Mucosa of stomach (tissue), 1 donor: Measurements from ENCODE around the gene LIPI.
"Not testable (repeated sequence)": the region's sequence is repeated elsewhere in the genome, so short reads cannot be mapped to it uniquely, and the experiment has no call there.

Experiments used
- H3K27me3 ChIP-seq: one replicate; pipeline ENCODE4 v1.7.0; 2013; ENCODE audit warnings: mild to moderate bottlenecking, low read length; ENCODE audit not compliant: control insufficient read depth, insufficient read depth
- H3K36me3 ChIP-seq: one replicate; pipeline ENCODE4 v1.7.0; 2013; ENCODE audit warnings: low read length; ENCODE audit not compliant: control insufficient read depth, insufficient read depth
- H3K4me1 ChIP-seq: one replicate; pipeline ENCODE4 v1.7.0; 2013; ENCODE audit warnings: mild to moderate bottlenecking, low read length; ENCODE audit not compliant: control insufficient read depth, insufficient read depth
- H3K4me3 ChIP-seq: one replicate; pipeline ENCODE4 v1.7.0; 2013; ENCODE audit warnings: low read length
- H3K9ac ChIP-seq: one replicate; pipeline ENCODE4 v1.7.0; 2013; ENCODE audit warnings: mild to moderate bottlenecking, low read length, moderate library complexity
- H3K9me3 ChIP-seq: one replicate; pipeline ENCODE4 v1.7.0; 2013; ENCODE audit warnings: mild to moderate bottlenecking, low read length, moderate library complexity; ENCODE audit not compliant: control insufficient read depth
- donor health status: Pancreatic carcinoma.

Gene LIPI

GRCh38 chr21:14223365-14223764, 12.6 kb upstream of the LIPI start:
- H3K36me3 ChIP-seq = no peaks in the 10 kb centered on the region
- H3K4me3 ChIP-seq = no peak overlapping the region
- H3K9ac ChIP-seq = no peak overlapping the region
- no peaks in the 10 kb centered on the region for H3K27me3 ChIP-seq
- no peaks in the 10 kb centered on the region for H3K9me3 ChIP-seq
- H3K4me1 ChIP-seq = no peaks in the 10 kb centered on the region

GRCh38 chr21:14215971-14216641, 5.4 kb upstream of the LIPI start, which contains the start of gene RBM11:
RBM11 (plus strand) TSS chr21:14216157; CDS start chr21:14216187, 30 bp downstream.
- no peaks in the 10 kb centered on the region for H3K27me3 ChIP-seq
- H3K36me3 ChIP-seq = no peaks in the 10 kb centered on the region
- peak within 1 kb of the TSS; percentile 44 for H3K4me3 ChIP-seq
- no peaks in the 10 kb centered on the region for H3K9me3 ChIP-seq
- H3K4me1 ChIP-seq = no peaks in the 10 kb centered on the region
- peak within 1 kb of the TSS; percentile 62 for H3K9ac ChIP-seq

- Histone ChIP-seq H3K36me3 (no peaks in the 10 kb centered on the region), H3K4me3 (no peak overlapping the region), H3K9ac (no peak overlapping the region), H3K27me3 (no peaks in the 10 kb centered on the region), H3K4me1 (no peaks in the 10 kb centered on the region), H3K9me3 (no peaks in the 10 kb centered on the region)
Observed at GRCh38 chr21:14213164-14213563, 2.4 kb upstream of the LIPI start.

- Histone ChIP-seq H3K36me3 (no peaks in the 10 kb centered on the region), H3K4me3 (no peak overlapping the region), H3K9ac (no peak overlapping the region), H3K27me3 (no peaks in the 10 kb centered on the region), H3K4me1 (no peaks in the 10 kb centered on the region), H3K9me3 (no peaks in the 10 kb centered on the region)
Observed at GRCh38 chr21:14206222-14206621, 4.5 kb downstream of the LIPI start.

- H3K9ac ChIP-seq, H3K4me3 ChIP-seq, H3K36me3 ChIP-seq, H3K4me1 ChIP-seq, H3K27me3 ChIP-seq, H3K9me3 ChIP-seq: not testable (repeated sequence)
Observed at GRCh38 chr21:14166463-14167223, 44.1 kb downstream of the LIPI start.

- no peaks in the 10 kb centered on the region for H3K36me3 ChIP-seq
- no peak overlapping the region for H3K4me3 ChIP-seq
- H3K27me3 ChIP-seq = no peaks in the 10 kb centered on the region
- H3K9me3 ChIP-seq = no peaks in the 10 kb centered on the region
- no peak overlapping the region for H3K9ac ChIP-seq
- H3K4me1 ChIP-seq = no peaks in the 10 kb centered on the region
Observed at GRCh38 chr21:14143999-14144398, 66.8 kb downstream of the LIPI start.

- no peaks in the 10 kb centered on the region for H3K36me3 ChIP-seq
- H3K27me3 ChIP-seq = no peaks in the 10 kb centered on the region
- no peaks in the 10 kb centered on the region for H3K9me3 ChIP-seq
- H3K4me3 ChIP-seq = no peak overlapping the region
- H3K4me1 ChIP-seq = no peaks in the 10 kb centered on the region
- no peak overlapping the region for H3K9ac ChIP-seq
Observed at GRCh38 chr21:14124266-14124665, 86.5 kb downstream of the LIPI start.

GRCh38 chr21:14121719-14122118, 89.0 kb downstream of the LIPI start:
- no peak overlapping the region for H3K9ac ChIP-seq
- no peak overlapping the region for H3K4me3 ChIP-seq
- H3K27me3 ChIP-seq = no peaks in the 10 kb centered on the region
- H3K4me1 ChIP-seq = no peaks in the 10 kb centered on the region
- no peaks in the 10 kb centered on the region for H3K9me3 ChIP-seq
- no peaks in the 10 kb centered on the region for H3K36me3 ChIP-seq

GRCh38 chr21:14120091-14120734, 90.5 kb downstream of the LIPI start:
- no peak overlapping the region for H3K9ac ChIP-seq
- H3K36me3 ChIP-seq = no peaks in the 10 kb centered on the region
- no peaks in the 10 kb centered on the region for H3K27me3 ChIP-seq
- H3K4me1 ChIP-seq = no peaks in the 10 kb centered on the region
- H3K4me3 ChIP-seq = no peak overlapping the region
- H3K9me3 ChIP-seq = no peaks in the 10 kb centered on the region

- H3K4me3 ChIP-seq = no peak overlapping the region
- H3K4me1 ChIP-seq = no peaks in the 10 kb centered on the region
- H3K27me3 ChIP-seq = no peaks in the 10 kb centered on the region
- no peak overlapping the region for H3K9ac ChIP-seq
- H3K9me3 ChIP-seq = no peaks in the 10 kb centered on the region
- no peaks in the 10 kb centered on the region for H3K36me3 ChIP-seq
Observed at GRCh38 chr21:14119038-14119437, 91.7 kb downstream of the LIPI start.

- Histone ChIP-seq H3K27me3 (no peaks in the 10 kb centered on the region), H3K9ac (no peak overlapping the region), H3K4me1 (no peaks in the 10 kb centered on the region), H3K9me3 (no peaks in the 10 kb centered on the region), H3K4me3 (no peak overlapping the region), H3K36me3 (no peaks in the 10 kb centered on the region)
Observed at GRCh38 chr21:14116080-14116481, 94.7 kb downstream of the LIPI start.

- Histone ChIP-seq H3K4me1 (no peaks in the 10 kb centered on the region), H3K36me3 (no peaks in the 10 kb centered on the region)
Observed at GRCh38 chr21:14115646-14116045, 95.1 kb downstream of the LIPI start.

More at GRCh38 chr21:14115646-14116045, 95.1 kb downstream of the LIPI start:
- no peak overlapping the region for H3K4me3 ChIP-seq
- no peak overlapping the region for H3K9ac ChIP-seq
- no peaks in the 10 kb centered on the region for H3K27me3 ChIP-seq
- H3K9me3 ChIP-seq = no peaks in the 10 kb centered on the region
